Measurements from ENCODE around the gene HOXB6. TPM values are rescaled to one million over a fixed set of nuclear protein-coding genes. Genes with fewer than 3 reads are reported as not detected.

HOXB6 gene
- total RNA-seq, 4 donors from 2014 or later, result 0.54 to 4.2 (median 1.3) TPM

DNA sequence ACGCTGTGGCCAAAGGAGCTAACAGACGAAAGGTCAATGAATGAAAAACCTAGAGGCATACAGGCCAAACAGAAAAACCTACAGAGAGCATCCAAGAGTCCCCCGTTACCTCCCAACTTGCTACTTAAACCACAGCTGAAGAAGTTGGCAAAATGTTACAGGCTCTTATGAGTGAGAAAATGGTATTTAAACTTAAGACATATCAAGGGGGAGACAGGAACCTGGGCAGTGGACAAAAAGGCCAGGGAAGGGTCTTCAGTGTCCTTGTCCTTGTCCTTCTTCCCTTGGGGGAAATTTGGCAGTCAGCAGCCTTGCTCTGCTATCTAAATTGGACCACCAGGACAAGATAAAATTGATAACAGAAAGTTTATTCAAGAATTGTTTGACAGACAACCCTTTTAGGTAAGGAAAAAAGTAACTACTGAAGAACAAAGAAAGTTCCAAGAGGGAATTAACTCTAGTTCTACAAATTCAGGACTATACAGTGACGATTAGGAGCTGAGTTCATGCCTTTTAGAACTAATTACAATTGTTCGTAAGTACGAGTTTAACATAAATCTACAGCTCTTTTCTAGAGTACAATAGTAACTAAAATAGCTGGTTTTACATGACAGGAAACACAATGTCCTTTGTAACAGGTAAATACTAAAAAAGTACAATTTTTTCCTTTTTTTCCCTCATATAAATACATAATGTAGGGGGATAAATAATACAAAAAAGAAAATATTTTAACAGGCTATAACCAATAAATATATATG lies 56.1 kb downstream of the HOXB6 start:
- Histone ChIP-seq H3K27me3 (peaks cover 52% of the 10 kb centered on the region), H3K4me3 (replicated peaks in 1 of 3) (no peak overlapping the region), H3K9me3 (no peaks in the 10 kb centered on the region), H3K4me1 (no peaks in the 10 kb centered on the region), H3K36me3 (no peaks in the 10 kb centered on the region), H3K27ac (no peak overlapping the region)
- no peak for TF ChIP-seq POLR2A (IDR thresholded peaks at IDR 0.05)
- TF ChIP-seq, protein P1, sequence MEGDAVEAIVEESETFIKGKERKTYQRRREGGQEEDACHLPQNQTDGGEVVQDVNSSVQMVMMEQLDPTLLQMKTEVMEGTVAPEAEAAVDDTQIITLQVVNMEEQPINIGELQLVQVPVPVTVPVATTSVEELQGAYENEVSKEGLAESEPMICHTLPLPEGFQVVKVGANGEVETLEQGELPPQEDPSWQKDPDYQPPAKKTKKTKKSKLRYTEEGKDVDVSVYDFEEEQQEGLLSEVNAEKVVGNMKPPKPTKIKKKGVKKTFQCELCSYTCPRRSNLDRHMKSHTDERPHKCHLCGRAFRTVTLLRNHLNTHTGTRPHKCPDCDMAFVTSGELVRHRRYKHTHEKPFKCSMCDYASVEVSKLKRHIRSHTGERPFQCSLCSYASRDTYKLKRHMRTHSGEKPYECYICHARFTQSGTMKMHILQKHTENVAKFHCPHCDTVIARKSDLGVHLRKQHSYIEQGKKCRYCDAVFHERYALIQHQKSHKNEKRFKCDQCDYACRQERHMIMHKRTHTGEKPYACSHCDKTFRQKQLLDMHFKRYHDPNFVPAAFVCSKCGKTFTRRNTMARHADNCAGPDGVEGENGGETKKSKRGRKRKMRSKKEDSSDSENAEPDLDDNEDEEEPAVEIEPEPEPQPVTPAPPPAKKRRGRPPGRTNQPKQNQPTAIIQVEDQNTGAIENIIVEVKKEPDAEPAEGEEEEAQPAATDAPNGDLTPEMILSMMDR (IDR thresholded peaks at IDR 0.05), result no peak
- no peak for DNase-seq
- intact Hi-C loops (cut with DNase I), result no loop called here
- 34 to 35% methylated on average over 6 of the region's 6 CpGs for WGBS, 2 donors

DNA sequence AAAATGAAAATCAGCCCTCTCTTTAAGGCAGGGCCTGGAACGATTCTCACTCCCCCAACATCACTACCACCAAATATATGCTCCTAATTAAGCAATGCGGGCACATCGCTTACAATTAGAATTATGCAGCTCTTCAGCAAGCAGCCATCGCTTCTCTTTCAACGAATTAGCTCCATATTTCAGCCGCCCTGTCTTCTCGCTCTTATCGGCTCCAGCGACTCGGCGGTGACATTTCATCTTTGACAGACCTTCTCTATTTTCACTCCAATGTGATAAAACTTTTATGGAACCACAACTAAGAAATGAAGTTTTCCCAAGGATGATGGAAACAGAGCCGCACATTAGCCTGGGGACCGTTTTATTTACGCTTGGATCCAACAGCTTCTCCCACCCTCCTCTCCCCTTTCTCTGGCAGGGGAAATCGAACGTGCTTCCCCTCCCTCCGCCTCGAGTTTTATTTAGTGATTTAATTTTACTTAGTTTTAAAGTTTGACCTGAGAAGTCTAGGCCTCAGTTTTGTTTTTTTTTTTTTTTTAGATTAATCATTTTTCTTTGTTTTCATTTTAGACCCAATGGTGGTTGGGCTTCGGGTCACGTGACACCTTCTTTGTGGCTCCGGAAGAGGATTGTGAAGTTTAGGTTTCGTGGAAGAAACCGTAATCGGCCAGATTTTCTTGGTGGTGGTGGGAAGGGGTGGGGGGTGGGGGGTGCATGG lies 56.8 kb downstream of the HOXB6 start:
- Histone ChIP-seq H3K4me3 (replicated peaks in 1 of 3) (no peak overlapping the region), H3K27me3 (peaks cover 55% of the 10 kb centered on the region), H3K36me3 (no peaks in the 10 kb centered on the region), H3K27ac (peak overlapping the region in 2 of 3 donors; percentile 33 to 43), H3K4me1 (no peaks in the 10 kb centered on the region), H3K9me3 (no peaks in the 10 kb centered on the region)
- no peak for TF ChIP-seq POLR2A (IDR thresholded peaks at IDR 0.05)
- TF ChIP-seq, protein P1 (IDR thresholded peaks at IDR 0.05), result no peak
- intact Hi-C loops (cut with DNase I), result no loop called here
- WGBS, 2 donors, result 16 to 25% methylated on average over 24 of the region's 24 CpGs
- no peak for DNase-seq

DNA sequence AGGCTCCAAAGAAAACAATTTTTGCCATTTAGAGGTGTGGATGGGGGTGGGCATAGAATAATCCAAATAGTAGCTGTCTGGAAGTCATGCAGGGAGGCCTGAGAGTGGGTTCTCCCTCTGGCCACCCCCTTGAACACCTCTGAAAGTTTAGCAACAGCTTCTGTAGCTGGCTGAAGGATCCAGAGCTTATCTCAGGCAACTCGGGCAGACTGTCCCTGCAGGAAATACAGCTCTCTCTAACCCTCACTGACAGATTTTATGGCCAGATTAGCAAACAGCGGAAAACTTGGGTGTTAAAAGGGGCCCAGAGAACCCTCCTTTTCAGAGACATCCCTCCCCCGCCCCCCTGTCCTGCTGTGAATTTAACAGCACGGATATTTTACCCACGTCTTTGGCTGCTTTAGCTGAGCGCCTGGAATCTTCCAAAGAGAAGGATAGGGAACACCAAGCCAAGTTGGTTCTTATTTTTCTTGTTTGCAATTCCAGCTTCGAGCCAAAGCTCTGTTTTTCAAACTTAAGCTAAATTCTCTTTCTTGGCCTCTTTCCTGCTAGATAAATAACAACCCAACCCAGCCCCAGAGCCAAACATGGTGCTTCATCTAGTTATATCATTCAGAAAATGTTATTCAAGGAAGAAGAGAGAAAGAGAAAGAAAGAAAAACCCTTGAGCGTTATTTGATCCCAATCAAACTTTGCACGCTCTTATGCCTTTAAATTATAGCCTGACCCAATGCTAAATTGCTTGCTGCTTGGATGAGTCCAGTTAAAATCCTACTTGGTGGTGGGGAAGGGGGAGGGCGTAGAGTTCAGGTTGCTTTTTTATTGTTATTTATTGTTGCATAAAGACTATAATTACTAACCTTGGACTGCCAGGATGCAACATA lies 57.6 kb downstream of the HOXB6 start:
- intact Hi-C loops (cut with DNase I), result no loop called here
- no peaks in the 10 kb centered on the region for H3K9me3 ChIP-seq
- peaks cover 57% of the 10 kb centered on the region for H3K27me3 ChIP-seq
- TF ChIP-seq POLR2A (IDR thresholded peaks at IDR 0.05), result no peak
- TF ChIP-seq, protein P1 (IDR thresholded peaks at IDR 0.05), result no peak
- H3K36me3 ChIP-seq, result no peaks in the 10 kb centered on the region
- no peaks in the 10 kb centered on the region for H3K4me1 ChIP-seq
- DNase-seq, result no peak
- 20 to 22% methylated on average over 10 of the region's 10 CpGs for WGBS, 2 donors
- peak overlapping the region; percentile 41 to 44 (median 43) for H3K27ac ChIP-seq
- no peak overlapping the region for H3K4me3 ChIP-seq (replicated peaks in 1 of 3)

DNA sequence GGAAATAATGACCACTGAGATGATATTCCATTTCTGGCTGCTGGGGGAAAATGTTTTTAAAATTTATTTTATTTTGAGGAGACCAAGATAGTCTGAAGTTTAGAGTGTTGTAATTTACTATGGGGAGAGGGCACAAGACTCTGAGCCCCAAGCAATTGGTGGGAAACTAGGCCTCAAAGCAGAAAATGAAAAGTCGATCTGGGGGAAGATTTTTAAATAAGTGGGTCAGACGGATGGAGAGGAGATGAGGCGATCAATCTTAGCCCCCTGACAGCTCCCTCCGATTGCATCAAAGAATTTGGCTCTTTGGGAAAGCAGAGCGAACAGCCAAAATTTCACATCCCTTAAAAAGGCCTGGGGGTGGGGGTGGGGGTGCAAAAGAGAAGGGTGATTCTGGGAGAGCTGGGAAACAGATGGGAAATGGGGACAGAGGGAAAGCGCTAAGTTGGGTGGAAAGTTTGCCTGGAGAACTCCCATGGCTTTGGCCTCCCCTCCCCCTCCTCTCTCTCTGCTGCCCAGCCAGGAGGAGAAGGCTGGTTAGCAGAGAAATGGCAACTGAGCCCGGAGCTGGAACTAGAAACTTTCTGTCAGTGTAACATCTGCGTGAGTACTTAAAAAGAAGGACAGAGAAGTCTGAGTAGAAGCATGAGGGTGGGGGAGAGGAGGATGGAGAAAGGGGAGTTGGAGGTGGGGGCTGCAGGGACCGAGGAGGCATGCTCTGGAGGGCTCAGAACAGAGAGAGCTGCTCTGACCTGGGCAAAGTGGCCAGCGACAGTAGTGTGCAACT lies 58.5 kb downstream of the HOXB6 start:
- no peaks in the 10 kb centered on the region for H3K4me1 ChIP-seq
- 25 to 26% methylated on average over 10 of the region's 10 CpGs for WGBS, 2 donors
- DNase-seq, result no peak

More for the DNA sequence above, 58.5 kb downstream of the HOXB6 start:
- H3K36me3 ChIP-seq, result no peaks in the 10 kb centered on the region
- H3K27me3 ChIP-seq, result peaks cover 58% of the 10 kb centered on the region
- intact Hi-C loops (cut with DNase I), result no loop called here
- H3K9me3 ChIP-seq, result no peaks in the 10 kb centered on the region
- H3K4me3 ChIP-seq (replicated peaks in 1 of 3), result no peak overlapping the region
- no peak for TF ChIP-seq POLR2A (IDR thresholded peaks at IDR 0.05)
- peak overlapping the region; percentile 43 to 78 (median 44) for H3K27ac ChIP-seq

MicroRNA genes within 50 kb of the gene (microRNA counts, 767-probe panel; counts per million panel counts)
- 2,641 to 4,616 counts per million in 2 donors for microRNA hsa-miR-10a-5p

Small RNAs within 50 kb of the gene (microRNA-seq; reads per million reads assigned to microRNA genes)
- not detected for gene MIR196A1

Small RNAs within 50 kb of the gene (small RNA-seq; reads per million reads assigned to genes)
- not detected for gene MIR196A1

Other genes starting within 250 kb of the HOXB6 start
- 1 to 10 TPM in 2 of 4 donors, under 1 TPM in 2; 0.33 to 2.1 (median 1.0) TPM for gene SKAP1, start 174.8 kb downstream of the HOXB6 start, total RNA-seq
- not detected for gene HOXB1, start 74.0 kb downstream of the HOXB6 start, total RNA-seq
- 1 to 10 TPM; 2.6 to 9.4 (median 5.2) TPM for gene HOXB2, start 59.9 kb downstream of the HOXB6 start, total RNA-seq
- gene HOXB4, start 26.6 kb downstream of the HOXB6 start, total RNA-seq, result 1 to 10 TPM in 1 of 4 donors, under 1 TPM in 3; 0.67 to 1.2 (median 0.80) TPM
- gene HOXB3, start 14.7 kb downstream of the HOXB6 start, total RNA-seq, result 1 to 10 TPM; 1.5 to 6.7 (median 4.3) TPM
- 1 to 10 TPM in 1 of 4 donors, under 1 TPM in 2, not detected in 1; 0.11 to 1.6 (median 0.49) TPM for gene HOXB5, start 11.2 kb downstream of the HOXB6 start, total RNA-seq
- 1 to 10 TPM in 3 of 4 donors, not detected in 1; 1.0 to 2.8 (median 1.3) TPM for gene HOXB7, start 6.0 kb upstream of the HOXB6 start, total RNA-seq
- gene HOXB8, start 10.3 kb upstream of the HOXB6 start, total RNA-seq, result 1 to 10 TPM in 1 of 4 donors, not detected in 3; 1.4 TPM
- not detected for gene HOXB9, start 21.4 kb upstream of the HOXB6 start, total RNA-seq
- gene PRAC1, start 117.5 kb upstream of the HOXB6 start, total RNA-seq, result not detected
- gene PRAC2, start 118.2 kb upstream of the HOXB6 start, total RNA-seq, result not detected
- under 1 TPM in 1 of 4 donors, not detected in 3; 0.27 TPM for gene HOXB13, start 123.8 kb upstream of the HOXB6 start, total RNA-seq
- gene TTLL6, start 212.2 kb upstream of the HOXB6 start, total RNA-seq, result 1 to 10 TPM in 2 of 4 donors, under 1 TPM in 2; 0.34 to 1.2 (median 0.89) TPM
- 100 to 1,000 TPM; 111 to 163 (median 139) TPM for gene CALCOCO2, start 226.0 kb upstream of the HOXB6 start, total RNA-seq

Data from thyroid gland (tissue), 4 donors.